Activated T-cell treated with anti-CD3 and anti-CD28 coated beads, Interleukin-2, amount 50 U/mL, for 1 hour (primary cell): Measurements from ENCODE around the gene CPD.
"Not testable (repeated sequence)": the region's sequence is repeated elsewhere in the genome, so short reads cannot be mapped to it uniquely, and the experiment has no call there.

Experiments
- DNase-seq: peaks from one replicate; pipeline ENCODE4 v3.0.0-alpha.2; 2020

Gene CPD

GRCh38 chr17:30436729-30437128 is 58.0 kb downstream of the CPD start:
- DNase-seq = no peak

GRCh38 chr17:30443721-30444120 is 65.0 kb downstream of the CPD start:
- DNase-seq = no peak

DNA sequence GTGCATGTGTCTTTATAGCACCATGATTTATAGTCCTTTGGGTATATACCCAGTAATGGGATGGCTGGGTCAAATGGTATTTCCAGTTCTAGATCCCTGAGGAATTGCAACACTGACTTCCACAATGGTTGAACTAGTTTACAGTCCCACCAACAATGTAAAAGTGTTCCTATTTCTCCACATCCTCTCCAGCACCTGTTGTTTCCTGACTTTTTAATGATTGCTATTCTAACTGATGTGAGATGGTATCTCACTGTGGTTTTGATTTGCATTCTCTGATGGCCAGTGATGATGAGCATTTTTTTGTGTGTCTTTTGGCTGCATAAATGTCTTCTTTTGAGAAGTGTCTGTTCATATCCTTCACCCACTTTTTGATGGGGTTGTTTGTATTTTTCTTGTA is 67.9 kb downstream of the CPD start:
- DNase-seq = not testable (repeated sequence)

DNA sequence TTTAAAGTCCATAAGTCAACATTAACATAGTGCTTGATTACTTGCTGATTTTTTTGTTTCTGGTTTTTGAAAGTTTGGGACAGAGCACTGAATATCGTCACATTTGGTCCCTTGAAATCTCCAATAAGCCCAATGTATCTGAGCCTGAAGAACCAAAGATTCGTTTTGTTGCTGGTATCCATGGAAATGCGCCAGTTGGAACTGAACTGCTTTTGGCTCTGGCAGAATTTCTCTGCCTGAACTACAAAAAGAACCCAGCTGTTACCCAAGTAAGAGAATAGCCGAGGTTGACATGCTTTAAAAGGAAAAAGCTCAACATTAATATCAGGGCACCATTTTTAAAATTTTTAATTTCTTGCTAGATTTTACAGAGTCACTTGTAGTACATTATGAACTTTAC is 70.8 kb downstream of the CPD start:
- DNase-seq = no peak

- DNase-seq = no peak
These were observed 71.6 kb downstream of the CPD start for GRCh38 chr17:30450125-30451027.

DNA sequence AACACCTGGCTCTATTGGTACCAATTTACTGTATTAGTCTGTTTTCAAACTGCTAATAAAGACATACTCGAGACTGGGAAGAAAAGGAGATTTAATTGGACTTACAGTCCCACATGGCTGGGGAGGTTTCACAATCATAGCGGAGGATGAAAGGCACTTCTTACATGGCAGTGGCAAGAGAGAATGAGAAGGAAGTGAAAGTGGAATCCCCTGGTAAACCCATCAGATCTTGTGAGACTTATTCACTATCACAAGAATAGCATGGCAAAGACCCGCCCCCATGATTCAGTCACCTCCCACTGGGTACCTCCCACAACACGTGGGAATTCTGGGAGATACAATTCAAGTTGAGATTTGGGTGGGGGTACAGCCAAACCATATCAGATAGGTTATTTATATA is 75.9 kb downstream of the CPD start:
- DNase-seq = no peak

GRCh38 chr17:30458371-30458770 is 79.6 kb downstream of the CPD start:
- no peak for DNase-seq

DNA sequence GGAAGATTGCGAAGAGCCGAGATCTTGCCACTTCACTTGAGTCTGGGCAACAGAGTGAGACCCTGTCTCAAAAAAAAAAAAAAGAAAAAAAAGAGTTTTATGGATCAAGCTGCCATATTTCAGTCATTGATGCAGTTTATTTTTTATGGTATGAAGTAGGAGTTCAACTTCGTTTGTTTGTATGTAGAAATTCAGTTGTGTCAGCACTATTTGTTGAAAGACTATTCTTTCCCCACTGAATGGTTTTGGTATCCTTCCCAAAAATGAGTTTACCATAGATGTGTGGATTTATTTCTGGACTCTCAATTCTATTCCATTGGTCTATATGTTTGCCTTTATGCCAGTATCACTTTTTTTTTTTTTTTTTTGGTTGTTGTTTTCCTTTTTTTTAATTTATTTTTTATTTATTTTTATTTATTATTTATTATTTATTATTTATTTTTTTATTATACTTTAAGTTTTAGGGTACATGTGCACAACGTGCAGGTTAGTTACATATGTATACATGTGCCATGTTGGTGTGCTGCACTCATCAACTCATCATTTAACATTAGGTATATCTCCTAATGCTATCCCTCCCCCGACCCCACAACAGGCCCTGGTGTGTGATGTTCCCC is 80.2 kb downstream of the CPD start:
- DNase-seq = not testable (repeated sequence)

DNA sequence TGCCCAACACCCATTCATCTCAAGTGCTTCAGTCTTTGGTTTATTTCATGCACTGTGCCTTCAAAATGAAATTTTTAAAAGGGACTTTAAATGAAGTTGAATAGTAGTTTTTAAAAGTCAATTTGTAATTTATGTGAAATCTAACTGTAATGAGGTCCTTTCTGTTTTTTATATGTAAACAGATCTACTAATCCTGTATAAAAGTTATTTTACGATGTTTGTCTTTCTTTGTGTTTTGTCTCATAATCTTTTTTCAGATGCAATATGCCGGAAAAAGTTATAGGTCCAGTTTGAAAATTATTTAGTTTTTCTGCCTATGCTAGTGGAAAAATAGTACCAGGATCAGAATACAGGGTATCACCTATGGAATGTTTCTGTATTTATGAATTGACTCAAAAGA is 89.7 kb downstream of the CPD start:
- no peak for DNase-seq

DNA sequence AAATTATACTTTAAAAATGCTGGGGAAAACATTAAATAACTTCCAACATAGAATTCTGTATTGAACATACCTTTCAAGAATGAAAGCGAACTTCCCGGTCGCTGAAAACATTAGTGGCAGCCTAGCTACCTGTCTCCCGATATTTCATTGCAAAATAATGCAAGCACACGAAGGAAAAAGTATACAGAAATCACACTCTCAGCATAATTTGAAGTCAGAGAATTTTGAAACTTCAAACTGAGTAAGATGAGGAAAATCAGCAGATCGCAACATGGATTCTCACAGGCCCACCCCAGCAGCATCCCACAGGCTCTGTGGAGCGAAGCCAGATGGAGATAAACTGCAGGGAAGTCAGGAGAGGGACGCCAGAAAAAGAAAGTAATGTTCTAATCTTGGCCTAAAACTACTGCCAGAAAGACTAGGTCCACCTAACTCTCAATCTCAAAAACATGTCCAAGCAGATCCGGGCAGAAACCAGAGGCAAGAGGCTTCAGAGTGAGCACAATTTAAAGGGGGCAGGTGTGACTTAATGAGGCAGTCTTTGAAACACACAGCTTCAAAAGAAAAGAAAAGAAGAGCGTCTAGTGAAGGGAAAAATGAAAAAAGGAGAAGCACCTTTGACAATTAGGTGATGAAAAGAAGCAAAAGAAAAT is 93.6 kb downstream of the CPD start:
- no peak for DNase-seq

DNA sequence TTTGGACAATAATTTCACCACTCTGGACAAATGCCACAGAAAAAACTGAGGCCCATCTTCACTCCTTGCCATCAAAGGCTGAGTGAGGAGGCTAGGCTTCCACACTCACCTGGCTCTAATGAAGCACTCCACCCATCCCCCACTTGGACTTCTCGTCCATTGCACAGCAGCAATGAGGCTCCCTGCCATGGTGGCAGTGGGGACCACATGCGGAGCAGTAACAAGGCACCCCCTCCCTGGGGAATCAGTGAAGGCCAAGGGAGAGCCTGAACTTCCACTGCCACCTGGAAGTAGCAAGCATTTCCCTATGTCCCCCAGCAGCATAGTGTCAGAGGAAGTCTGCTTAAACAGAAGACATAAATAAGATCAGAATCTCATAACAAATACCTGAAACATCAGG is 96.5 kb downstream of the CPD start:
- DNase-seq = no peak

- no peak for DNase-seq
These were observed 98.0 kb downstream of the CPD start for GRCh38 chr17:30476726-30477082.

DNA sequence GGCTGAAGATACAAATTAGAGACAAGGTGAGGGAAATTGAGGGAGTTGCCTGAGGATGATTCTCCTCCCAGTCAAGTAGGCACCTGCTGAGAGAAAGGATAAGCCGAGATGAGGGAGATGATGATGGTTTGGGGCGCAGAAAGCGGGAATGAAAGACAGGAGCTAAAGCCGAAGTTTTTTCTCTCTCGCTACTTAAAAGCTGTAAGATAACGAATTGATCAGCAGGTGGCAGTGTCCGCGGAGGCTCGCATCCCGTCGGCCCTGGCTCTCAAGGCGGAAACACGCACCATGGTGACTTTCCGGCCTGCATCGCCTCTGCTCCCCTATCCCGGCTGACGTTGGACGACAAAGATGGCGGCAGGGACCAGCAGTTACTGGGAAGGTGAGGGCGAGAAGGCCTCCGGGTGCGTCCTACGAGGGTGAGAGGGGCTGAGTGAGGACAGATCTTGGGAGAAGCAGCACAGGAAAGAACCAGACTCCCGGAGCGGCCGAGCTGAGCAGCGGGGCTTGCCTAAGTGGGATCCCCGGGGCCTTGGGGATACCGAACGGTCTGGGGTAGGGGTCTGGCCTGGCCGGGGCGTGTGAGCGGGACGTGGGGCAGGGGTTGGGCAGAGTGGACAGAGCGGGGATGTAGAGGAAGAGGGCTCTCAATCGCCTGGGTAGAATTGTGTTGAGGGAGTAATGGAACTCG is 98.5 kb downstream of the CPD start, which contains the start of gene GOSR1:
GOSR1 (plus strand) TSS at position 326 of the 691 bp plus-strand sequence; CDS start at position 352, 26 bp downstream.
- peak; percentile 87 for DNase-seq

DNA sequence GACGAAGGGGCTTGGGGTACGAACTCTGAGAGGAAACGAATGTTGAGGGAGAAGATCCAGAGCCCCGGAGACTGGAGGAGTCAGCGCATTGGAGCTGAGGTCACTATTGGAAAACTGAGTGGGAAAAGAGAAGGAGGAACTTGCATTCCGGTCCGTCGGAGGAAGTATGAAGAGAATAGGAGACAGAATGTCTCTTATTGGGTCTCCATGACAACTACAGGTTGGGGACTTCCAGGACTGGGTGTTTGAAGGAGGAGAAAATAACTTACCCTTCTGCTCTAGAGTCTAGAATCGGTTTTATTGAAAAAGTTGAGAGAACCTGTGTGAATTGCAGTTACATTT is 99.0 kb downstream of the CPD start:
- no peak for DNase-seq

GRCh38 chr17:30482555-30482954 is 103.8 kb downstream of the CPD start:
- DNase-seq = no peak

DNA sequence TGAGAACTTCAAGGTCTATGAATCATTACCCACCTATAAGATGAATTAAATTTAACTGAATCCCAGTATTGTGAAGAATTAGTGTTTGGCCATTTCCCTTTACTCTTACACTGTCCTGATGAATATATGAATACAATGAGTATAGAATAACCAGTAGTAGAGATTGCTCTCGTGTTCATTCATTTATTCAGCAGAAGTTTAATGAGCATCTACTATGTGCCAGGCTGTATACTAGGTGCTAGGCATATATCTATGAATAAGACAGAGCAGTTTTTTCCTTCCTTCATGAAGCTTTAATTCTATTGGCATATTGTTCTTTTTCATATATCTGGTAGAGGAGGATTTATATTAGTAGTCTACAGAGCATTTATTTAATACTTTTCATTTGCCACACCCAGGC is 104.4 kb downstream of the CPD start:
- DNase-seq = no peak

DNA sequence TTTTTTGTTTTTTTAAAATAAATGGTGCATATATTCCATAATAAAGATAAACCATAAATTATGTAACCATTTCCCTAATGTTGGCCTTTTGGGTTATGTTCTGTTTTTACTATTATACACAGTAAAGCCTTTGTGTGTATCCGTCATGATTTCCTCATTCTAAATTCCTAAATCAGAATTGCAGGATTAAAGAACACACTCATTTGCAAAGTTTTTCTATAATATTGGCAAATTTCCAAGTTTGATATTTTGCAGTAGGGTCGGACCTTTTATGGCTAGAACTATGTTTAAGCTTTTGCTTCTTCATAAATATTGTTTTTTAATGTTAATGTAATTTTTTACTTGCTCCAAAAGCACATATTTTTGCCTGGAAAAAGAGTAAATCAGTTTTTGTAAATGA is 115.1 kb downstream of the CPD start:
- DNase-seq = no peak

- no peak for DNase-seq
These were observed 116.9 kb downstream of the CPD start for GRCh38 chr17:30495586-30495985.

DNA sequence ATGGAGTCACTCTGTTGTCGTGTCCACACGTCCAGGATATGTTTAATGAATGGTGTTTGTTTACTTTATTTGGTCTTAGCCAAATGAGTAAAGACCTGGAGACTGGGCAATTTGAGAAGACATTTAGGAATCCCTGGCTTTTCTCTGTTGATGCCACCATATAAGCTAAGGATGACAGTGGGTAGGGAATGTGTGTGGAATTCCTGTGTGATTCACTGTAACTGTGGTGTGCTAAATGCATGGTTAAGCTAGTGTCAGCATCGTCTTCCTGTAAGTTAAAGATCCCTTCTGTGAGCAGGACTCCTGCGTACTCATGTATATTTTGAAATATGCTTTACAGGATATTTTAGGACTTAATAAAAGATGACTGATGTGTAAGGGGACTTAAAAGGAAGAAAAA is 124.8 kb downstream of the CPD start:
- DNase-seq = no peak

DNA sequence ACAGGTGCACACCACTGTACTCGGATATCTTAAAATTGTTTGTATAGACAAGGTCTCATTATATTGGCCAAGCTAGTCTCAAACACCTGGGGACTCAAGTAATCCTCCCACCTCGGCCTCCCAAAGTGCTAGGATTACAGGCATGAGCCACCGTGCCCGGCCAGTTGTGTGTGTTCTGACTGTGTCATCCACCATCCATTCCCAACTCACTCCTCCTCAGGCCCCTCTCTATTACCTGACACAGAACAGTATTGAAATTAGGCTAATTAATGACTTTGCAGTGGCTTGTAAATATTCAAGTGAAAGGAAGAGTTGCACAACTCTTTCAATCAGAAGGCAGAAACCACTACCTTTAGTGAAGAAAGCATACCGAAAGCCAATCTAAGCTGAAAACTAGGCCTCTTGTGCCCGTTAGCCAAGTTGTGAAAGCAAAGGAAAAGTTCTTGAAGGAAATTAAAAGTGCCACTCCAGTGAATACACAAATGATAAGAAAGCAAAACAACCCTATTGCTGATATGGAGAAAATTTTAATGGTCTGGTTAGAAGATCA is 127.2 kb downstream of the CPD start:
- DNase-seq = no peak

GRCh38 chr17:30506481-30506880 is 127.8 kb downstream of the CPD start:
- DNase-seq = no peak

DNA sequence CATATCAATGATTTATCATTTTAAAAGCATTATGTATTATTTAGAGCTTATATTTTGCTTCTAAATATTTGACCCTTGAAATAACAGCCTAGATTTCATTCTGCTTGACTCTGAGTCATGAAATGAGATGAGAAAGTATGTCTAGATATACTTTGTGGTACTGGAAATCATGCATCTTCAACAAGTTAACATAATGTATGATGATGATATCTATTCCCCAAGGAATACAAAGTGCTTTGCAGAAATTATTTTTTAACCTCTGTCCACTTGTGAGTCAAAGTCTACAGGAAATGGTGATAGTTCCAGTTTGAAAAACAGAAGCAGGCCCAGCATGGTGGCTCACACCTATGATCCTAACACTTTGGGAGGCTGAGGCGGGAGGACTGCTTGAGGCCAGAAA is 134.6 kb downstream of the CPD start:
- no peak for DNase-seq

DNA sequence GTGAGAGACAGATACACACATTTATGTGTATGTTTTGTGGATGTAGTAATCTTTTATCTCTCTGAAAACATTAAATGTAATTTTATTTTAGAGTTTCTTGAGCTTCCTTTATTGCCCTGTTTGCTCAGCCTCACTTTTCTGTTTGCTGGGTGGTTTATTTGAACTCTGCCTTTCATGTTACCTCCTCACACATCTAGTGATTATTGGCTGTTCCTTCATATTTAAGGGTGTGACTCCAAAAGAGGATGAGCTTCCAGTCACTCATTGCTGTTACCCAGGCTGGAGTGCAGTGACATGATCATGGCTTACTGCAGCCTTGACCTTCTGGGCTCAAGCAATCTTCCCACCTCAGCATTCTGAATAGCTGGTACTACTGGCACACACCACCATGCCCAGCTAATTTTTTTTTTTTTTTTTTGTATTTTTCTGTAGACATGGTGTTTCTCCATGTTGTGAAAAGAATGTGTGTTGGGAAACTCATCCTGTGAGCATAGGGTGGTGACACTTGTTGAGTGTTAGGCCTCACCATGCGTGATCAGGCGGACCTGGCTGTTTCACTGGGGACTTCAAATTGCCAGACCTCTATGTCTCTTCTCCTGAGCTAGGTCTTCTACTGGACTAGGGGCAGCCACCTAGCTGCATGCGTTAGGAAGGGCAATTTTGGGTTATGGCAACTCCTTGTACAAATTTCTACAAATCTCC is 136.3 kb downstream of the CPD start:
- DNase-seq = no peak
